ENCODE data around the gene USH2A. TPM values are rescaled to one million over a fixed set of nuclear protein-coding genes. Genes with fewer than 3 reads are reported as not detected.

Gene USH2A
- total RNA-seq, 1 experiment from 2014 or later, result not detected

DNA sequence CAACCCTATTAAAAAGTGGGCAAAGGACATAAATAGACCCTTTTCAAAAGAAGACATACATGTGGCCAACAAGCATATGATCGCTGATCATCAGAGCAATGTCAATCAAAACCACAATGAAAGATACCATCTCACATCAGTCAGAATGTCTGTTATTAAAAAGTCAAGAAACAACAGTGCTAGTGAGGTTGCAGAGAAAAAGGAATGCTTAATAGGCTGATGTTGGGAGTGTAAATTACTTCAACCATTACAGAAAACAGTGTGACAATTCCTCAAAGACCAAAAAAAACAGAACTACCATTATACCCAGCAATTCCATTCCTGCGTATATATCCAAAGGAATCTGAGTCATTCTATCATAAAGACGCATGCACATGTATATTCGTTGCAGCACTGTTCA, 13.2 kb downstream of the USH2A start:
- CTCF ChIA-PET, result no interaction called here
- Histone ChIP-seq H3K9me2 (ENCODE audit: insufficient read depth) (no peaks in the 10 kb centered on the region), H3K27me3 (ENCODE audit: insufficient read depth, low read length) (no peaks in the 10 kb centered on the region), H3K4me2 (ENCODE audit: low read length) (no peak overlapping the region), H2AFZ (ENCODE audit: low read depth, low read length, poor library complexity, severe bottlenecking) (no peak overlapping the region), H3K4me3 (replicated peaks in 1 of 2; ENCODE audit: low read depth in 1 of 2, low read length in 2 of 2) (no peak overlapping the region), H3K9me3 (ENCODE audit: control insufficient read depth in 1 of 2, insufficient read depth in 1 of 2, low read depth in 1 of 2, low read length in 2 of 2) (no peaks in the 10 kb centered on the region; a peak in 1 of 4 replicates), H4K20me1 (ENCODE audit: insufficient read depth) (no peaks in the 10 kb centered on the region), H3K79me2 (ENCODE audit: insufficient read depth, low read length) (no peaks in the 10 kb centered on the region), H3K36me3 (ENCODE audit: control insufficient read depth in 1 of 2, insufficient read depth in 2 of 2, low read length in 2 of 2) (no peaks in the 10 kb centered on the region), H3K27ac (ENCODE audit: low read depth, low read length) (no peak overlapping the region), H3K4me1 (ENCODE audit: control insufficient read depth in 1 of 2, insufficient read depth in 2 of 2, low read length in 2 of 2) (no peaks in the 10 kb centered on the region), H3K9ac (ENCODE audit: low read length) (no peak overlapping the region)
- no TSS peak for BruUV-seq (replicated peaks)
- DNase-seq (ENCODE audit: low read depth, low spot score) (no peak), ATAC-seq (no peak)
- POLR2A ChIA-PET, result no interaction called here
- RAD21 ChIA-PET (ENCODE audit: low non-redundant PET in 1 of 2, low total read pairs in 2 of 2, uncharacterized antibody in 2 of 2, unreplicated experiment in 2 of 2), result no interaction called here
- TF ChIP-seq EZH2 (IDR thresholded peaks at IDR 0.05) (no peak), EZH2phosphoT487 (IDR thresholded peaks at IDR 0.05; ENCODE audit: borderline replicate concordance) (no peak), YY1 (IDR thresholded peaks at IDR 0.05; ENCODE audit: extremely low read depth, insufficient replicate concordance, low read depth, low read length) (no peak), ZNF274 (IDR thresholded peaks at IDR 0.05; ENCODE audit: low read depth, low read length) (no peak), ELF1 (IDR thresholded peaks at IDR 0.05; ENCODE audit: borderline replicate concordance, low read depth) (no peak), TCF7L2 (IDR thresholded peaks at IDR 0.05; ENCODE audit: borderline replicate concordance, extremely low read depth, insufficient read depth, insufficient read length) (no peak), SRF (IDR thresholded peaks at IDR 0.05; ENCODE audit: low read depth) (no peak), RAD21 (IDR thresholded peaks at IDR 0.05; ENCODE audit: low read depth) (no peak), JUND (IDR thresholded peaks at IDR 0.05) (no peak), EGR1 (IDR thresholded peaks at IDR 0.05; ENCODE audit: low read depth) (no peak), CEBPB (IDR thresholded peaks at IDR 0.05; ENCODE audit: low read depth) (no peak)
- TF ChIP-seq, protein P1, sequence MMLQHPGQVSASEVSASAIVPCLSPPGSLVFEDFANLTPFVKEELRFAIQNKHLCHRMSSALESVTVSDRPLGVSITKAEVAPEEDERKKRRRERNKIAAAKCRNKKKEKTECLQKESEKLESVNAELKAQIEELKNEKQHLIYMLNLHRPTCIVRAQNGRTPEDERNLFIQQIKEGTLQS (IDR thresholded peaks at IDR 0.05), result no peak
- TF ChIP-seq, protein P2, sequence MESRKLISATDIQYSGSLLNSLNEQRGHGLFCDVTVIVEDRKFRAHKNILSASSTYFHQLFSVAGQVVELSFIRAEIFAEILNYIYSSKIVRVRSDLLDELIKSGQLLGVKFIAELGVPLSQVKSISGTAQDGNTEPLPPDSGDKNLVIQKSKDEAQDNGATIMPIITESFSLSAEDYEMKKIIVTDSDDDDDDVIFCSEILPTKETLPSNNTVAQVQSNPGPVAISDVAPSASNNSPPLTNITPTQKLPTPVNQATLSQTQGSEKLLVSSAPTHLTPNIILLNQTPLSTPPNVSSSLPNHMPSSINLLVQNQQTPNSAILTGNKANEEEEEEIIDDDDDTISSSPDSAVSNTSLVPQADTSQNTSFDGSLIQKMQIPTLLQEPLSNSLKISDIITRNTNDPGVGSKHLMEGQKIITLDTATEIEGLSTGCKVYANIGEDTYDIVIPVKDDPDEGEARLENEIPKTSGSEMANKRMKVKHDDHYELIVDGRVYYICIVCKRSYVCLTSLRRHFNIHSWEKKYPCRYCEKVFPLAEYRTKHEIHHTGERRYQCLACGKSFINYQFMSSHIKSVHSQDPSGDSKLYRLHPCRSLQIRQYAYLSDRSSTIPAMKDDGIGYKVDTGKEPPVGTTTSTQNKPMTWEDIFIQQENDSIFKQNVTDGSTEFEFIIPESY (IDR thresholded peaks at IDR 0.05; ENCODE audit: extremely low read depth, insufficient replicate concordance, low read length), result no peak
- intact Hi-C loops (cut with micrococcal nuclease), result no loop called here

Measured in HCT116 (cell line).